ENCODE results near the gene ADAMTSL2.

ADAMTSL2 gene

GRCh38 chr9:133521122-133522072, 13.1 kb upstream of the ADAMTSL2 start:
- TF ChIP-seq Cebpa-rat (IDR thresholded peaks at IDR 0.05): no peak
- H3K4me2 ChIP-seq: peak overlapping the region in 9 of 11 experiments; percentile 20 to 61 (median 51); a peak in 16 of 22 replicates
- no peaks in the 10 kb centered on the region for H3K27me3 ChIP-seq
- 0 out of 22 replicates have a peak overlapping the region, but pooled peaks of 1 of the 11 experiments have one; percentile 2 for H3K9ac ChIP-seq
- H3K4me3 ChIP-seq: no peak overlapping the region
- H3K9me3 ChIP-seq (replicated peaks in 1 of 11): no peaks in the 10 kb centered on the region
- H4K20me1 ChIP-seq: peaks cover 0 to 10% (median 0%) of the 10 kb centered on the region in 11 experiments; a peak in 3 of 22 replicates
- H3K36me3 ChIP-seq: no peaks in the 10 kb centered on the region
- H3K4me1 ChIP-seq: peaks cover 9 to 34% (median 21%) of the 10 kb centered on the region in 10 experiments; a peak in 19 of 20 replicates
- no peak overlapping the region for H3K27ac ChIP-seq

GRCh38 chr9:133522073-133522910, 12.2 kb upstream of the ADAMTSL2 start:
- Histone ChIP-seq H3K36me3 (no peaks in the 10 kb centered on the region), H3K27ac (no peak overlapping the region), H3K4me1 (peaks cover 16 to 43% (median 30%) of the 10 kb centered on the region in 10 experiments), H3K4me2 (peak overlapping the region; percentile 19 to 61 (median 45); a peak in 18 of 22 replicates), H3K27me3 (no peaks in the 10 kb centered on the region), H3K9me3 (replicated peaks in 1 of 11) (no peaks in the 10 kb centered on the region), H3K9ac (0 out of 22 replicates have a peak overlapping the region, but pooled peaks of 2 of the 11 experiments have one; percentile 2 to 20), H4K20me1 (peaks cover 0 to 15% (median 0%) of the 10 kb centered on the region in 11 experiments; a peak in 3 of 22 replicates), H3K4me3 (no peak overlapping the region)
- no peak for TF ChIP-seq Cebpa-rat (IDR thresholded peaks at IDR 0.05)

- no peaks in the 10 kb centered on the region for H3K9me3 ChIP-seq (replicated peaks in 1 of 11)
- no peaks in the 10 kb centered on the region for H3K36me3 ChIP-seq
- no peak overlapping the region for H3K27ac ChIP-seq
- no peak for TF ChIP-seq Cebpa-rat (IDR thresholded peaks at IDR 0.05)
- no peak overlapping the region for H3K4me3 ChIP-seq
- peaks cover 16 to 51% (median 39%) of the 10 kb centered on the region in 10 experiments for H3K4me1 ChIP-seq
- H4K20me1 ChIP-seq: peaks cover 0 to 22% (median 0%) of the 10 kb centered on the region in 11 experiments; a peak in 4 of 22 replicates
- H3K4me2 ChIP-seq: peak overlapping the region in 9 of 11 experiments; percentile 20 to 61 (median 51); a peak in 14 of 22 replicates
- no peaks in the 10 kb centered on the region for H3K27me3 ChIP-seq
- H3K9ac ChIP-seq: no peak overlapping the region
These were observed 11.4 kb upstream of the ADAMTSL2 start for GRCh38 chr9:133523106-133523505.

- peaks cover 0 to 9% (median 0%) of the 10 kb centered on the region in 11 experiments; a peak in 2 of 22 replicates for H3K27me3 ChIP-seq
These were observed 10.4 kb upstream of the ADAMTSL2 start for GRCh38 chr9:133524146-133524545.

GRCh38 chr9:133524679-133525228, 9.8 kb upstream of the ADAMTSL2 start, which contains the start of gene MYMK:
MYMK (minus strand) TSS chr9:133524959; CDS start chr9:133524844, 115 bp downstream.
- Histone ChIP-seq H3K4me1 (peaks cover 16 to 68% (median 55%) of the 10 kb centered on the region in 10 experiments), H3K27me3 (peaks cover 0 to 15% (median 0%) of the 10 kb centered on the region in 11 experiments; a peak in 2 of 22 replicates), H4K20me1 (peaks cover 0 to 39% (median 0%) of the 10 kb centered on the region in 11 experiments; a peak in 9 of 22 replicates), H3K36me3 (no peaks in the 10 kb centered on the region), H3K9ac (no peak within 1 kb of the TSS), H3K4me3 (no peak within 1 kb of the TSS), H3K4me2 (0 out of 22 replicates have a peak within 1 kb of the TSS, but pooled peaks of 1 of the 11 experiments have one; percentile 5), H3K9me3 (replicated peaks in 1 of 11) (no peaks in the 10 kb centered on the region), H3K27ac (no peak within 1 kb of the TSS)
- no peak for TF ChIP-seq Cebpa-rat (IDR thresholded peaks at IDR 0.05)

More at GRCh38 chr9:133524146-133524545, 10.4 kb upstream of the ADAMTSL2 start:
- 0 out of 22 replicates have a peak overlapping the region, but pooled peaks of 1 of the 11 experiments have one; percentile 5 for H3K4me2 ChIP-seq
- H3K9ac ChIP-seq: no peak overlapping the region
- no peaks in the 10 kb centered on the region for H3K9me3 ChIP-seq (replicated peaks in 1 of 11)
- H4K20me1 ChIP-seq: peaks cover 0 to 33% (median 0%) of the 10 kb centered on the region in 11 experiments; a peak in 8 of 22 replicates
- H3K36me3 ChIP-seq: no peaks in the 10 kb centered on the region
- H3K4me3 ChIP-seq: no peak overlapping the region
- no peak for TF ChIP-seq Cebpa-rat (IDR thresholded peaks at IDR 0.05)
- peaks cover 16 to 62% (median 49%) of the 10 kb centered on the region in 10 experiments for H3K4me1 ChIP-seq
- no peak overlapping the region for H3K27ac ChIP-seq

GRCh38 chr9:133525677-133526076, 8.8 kb upstream of the ADAMTSL2 start:
- Histone ChIP-seq H3K4me3 (no peak overlapping the region), H3K27ac (no peak overlapping the region), H3K4me1 (peaks cover 16 to 72% (median 63%) of the 10 kb centered on the region in 10 experiments), H3K27me3 (peaks cover 0 to 20% (median 0%) of the 10 kb centered on the region in 11 experiments; a peak in 2 of 22 replicates), H3K36me3 (no peaks in the 10 kb centered on the region), H3K9me3 (replicated peaks in 1 of 11) (no peaks in the 10 kb centered on the region), H3K9ac (no peak overlapping the region), H3K4me2 (no peak overlapping the region), H4K20me1 (peaks cover 0 to 48% (median 0%) of the 10 kb centered on the region in 11 experiments; a peak in 9 of 22 replicates)
- no peak for TF ChIP-seq Cebpa-rat (IDR thresholded peaks at IDR 0.05)

- no peak overlapping the region; a peak in 1 of 20 replicates for H3K4me3 ChIP-seq
- H3K36me3 ChIP-seq: no peaks in the 10 kb centered on the region
- no peaks in the 10 kb centered on the region for H3K9me3 ChIP-seq (replicated peaks in 1 of 11)
- peaks cover 0 to 54% (median 0%) of the 10 kb centered on the region in 11 experiments; a peak in 9 of 22 replicates for H4K20me1 ChIP-seq
- peak overlapping the region in 2 of 11 experiments; percentile 18 to 35; a peak in 2 of 22 replicates for H3K9ac ChIP-seq
- TF ChIP-seq Cebpa-rat (IDR thresholded peaks at IDR 0.05): no peak
- H3K27me3 ChIP-seq: peaks cover 0 to 28% (median 0%) of the 10 kb centered on the region in 11 experiments; a peak in 3 of 22 replicates
- peaks cover 23 to 80% (median 71%) of the 10 kb centered on the region in 10 experiments for H3K4me1 ChIP-seq
- H3K4me2 ChIP-seq: peak overlapping the region; percentile 45 to 99 (median 79)
- no peak overlapping the region for H3K27ac ChIP-seq
These were observed 7.7 kb upstream of the ADAMTSL2 start for GRCh38 chr9:133526721-133527321.
